G401 (cell line): ENCODE measurements around the gene HLTF. TPM values are rescaled to one million over a fixed set of nuclear protein-coding genes. Genes with fewer than 3 reads are reported as not detected.
"Not testable (repeated sequence)": the region's sequence is repeated elsewhere in the genome, so short reads cannot be mapped to it uniquely, and the experiment has no call there.

Experiments used
- DNase-seq: peaks from one replicate; pipeline ENCODE4 v3.0.0-alpha.2; 2015; ENCODE audit warnings: low spot score
- in situ Hi-C: cut with HindIII; loops from 2 replicates; pipeline ENCODE4 v1.10.0; 2016; ENCODE audit warnings: low sequenced_read_pairs, mixed read lengths
- total RNA-seq: library from RNA; depleted of rRNA; stranded (reverse); fragments of >200 nt; shearing (Covaris generic); gene quantifications from 2 replicates; pipeline ENCODE4 v1.2.3, GENCODE V29; 2014; rRNA removed

HLTF gene
- total RNA-seq, 1 experiment from 2014 or later, result 81.1 TPM

DNA sequence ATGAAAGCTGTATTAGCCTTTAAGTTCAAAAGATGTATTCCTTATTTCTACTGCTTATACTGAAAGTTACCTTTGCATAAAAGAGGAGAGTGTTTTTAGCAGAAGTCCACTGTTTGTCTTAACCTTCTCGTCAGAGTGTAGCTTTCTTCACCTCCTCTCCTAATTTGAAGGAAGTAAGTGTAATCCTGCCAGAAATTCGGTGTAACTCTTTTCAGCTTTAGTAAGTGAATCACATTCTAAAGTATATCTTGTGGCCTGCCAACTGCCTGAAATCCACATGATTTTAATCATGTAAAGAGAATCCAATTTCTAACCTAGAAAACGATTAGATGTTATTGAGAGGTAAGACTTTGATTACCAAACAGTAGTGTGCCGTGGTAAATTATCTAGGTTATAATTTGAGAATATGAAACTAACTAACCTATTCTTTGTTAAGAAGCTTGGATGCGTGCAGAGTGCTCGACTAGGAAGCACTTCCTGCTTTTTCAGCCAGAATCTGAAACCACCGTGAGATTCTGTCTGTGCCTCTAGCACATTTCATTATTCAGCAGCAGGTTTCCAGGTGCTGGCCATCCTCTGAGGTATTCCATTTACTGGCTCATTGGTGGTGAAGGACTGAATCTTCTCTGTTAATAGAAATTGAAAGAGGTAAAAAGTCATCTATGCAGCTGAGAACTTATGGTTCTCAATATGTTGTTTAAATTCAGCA is 87.5 kb downstream of the HLTF start:
- no peak for DNase-seq
- in situ Hi-C loops, result no loop called here

DNA sequence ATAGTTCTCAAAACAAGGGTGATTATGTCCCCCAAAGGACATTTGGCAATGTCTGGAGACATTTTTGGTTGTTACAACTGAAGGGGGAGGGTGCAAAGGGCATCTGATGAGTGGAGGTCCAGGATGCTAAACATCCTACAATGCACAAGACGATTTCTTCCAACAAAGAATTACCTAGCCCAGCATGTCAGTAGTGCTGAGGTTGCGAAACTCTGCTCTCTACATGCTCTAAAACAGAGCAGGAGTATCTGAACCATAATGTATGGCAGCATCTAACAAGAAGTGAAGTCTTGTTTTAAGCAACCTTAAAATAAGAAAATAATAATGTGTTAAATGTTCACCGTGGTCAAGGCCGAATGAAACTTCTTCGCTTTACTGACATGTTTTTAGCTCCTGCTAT is 88.0 kb downstream of the HLTF start:
- no peak for DNase-seq
- in situ Hi-C loops, result no loop called here

DNA sequence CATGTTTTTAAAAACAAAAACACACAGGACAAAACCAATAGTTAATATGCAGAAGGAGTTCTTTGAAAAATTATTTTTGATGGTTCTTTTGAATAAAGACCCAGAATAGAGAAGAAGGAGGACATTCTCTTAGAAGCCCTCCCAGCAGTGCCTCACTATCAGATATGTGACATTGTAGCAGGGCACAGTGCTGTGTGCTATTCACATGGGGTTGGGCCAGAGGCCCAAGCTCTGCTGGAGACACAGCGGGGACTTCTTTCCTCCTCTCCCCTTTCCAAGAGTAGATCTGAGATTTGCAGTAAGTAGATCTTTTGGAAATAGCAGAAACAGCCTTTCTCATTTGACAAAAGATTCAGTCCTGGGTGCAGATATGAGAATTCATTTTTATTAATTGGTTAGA is 88.7 kb downstream of the HLTF start:
- no peak for DNase-seq

GRCh38 chr3:148992635-148993255 is 93.6 kb downstream of the HLTF start:
- in situ Hi-C loops, result no loop called here
- no peak for DNase-seq

More for the DNA sequence above, 88.7 kb downstream of the HLTF start:
- in situ Hi-C loops, result no loop called here

DNA sequence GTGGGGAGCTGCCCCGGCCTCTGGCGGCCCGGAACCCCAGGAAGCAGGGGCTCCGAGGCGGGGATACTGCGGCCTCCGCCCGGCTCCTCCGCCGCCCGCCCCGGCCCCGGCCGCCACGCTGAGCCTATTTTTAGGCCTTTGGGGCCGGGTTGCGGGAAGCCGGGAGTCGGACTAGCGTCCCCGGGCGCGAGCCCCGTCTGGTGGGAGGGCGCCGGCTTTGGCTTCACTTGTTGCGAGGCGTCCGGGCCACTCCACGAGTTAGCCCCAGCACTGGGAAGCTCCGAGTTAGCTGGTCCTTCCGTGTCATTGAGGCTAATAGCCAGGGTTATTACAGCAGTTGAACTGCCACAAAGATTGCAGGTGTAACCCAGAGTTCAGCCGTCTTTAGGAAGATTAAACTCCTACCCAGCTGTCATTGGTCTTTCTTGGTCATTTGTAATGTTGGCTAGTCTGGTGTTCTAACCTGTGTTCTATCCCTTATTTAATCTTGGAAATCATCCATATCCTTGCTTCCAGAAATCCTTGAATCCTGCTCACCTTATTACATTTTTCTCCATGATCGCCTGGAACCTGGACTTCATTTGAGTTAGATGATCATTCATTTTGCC is 94.2 kb downstream of the HLTF start:
- peak; percentile 44 for DNase-seq
- in situ Hi-C loops, result no loop called here

- in situ Hi-C loops, result no loop called here
Observed at GRCh38 chr3:148991219-148992026, 94.9 kb downstream of the HLTF start, which contains the start of gene GYG1. Gene GYG1, plus strand, starts transcription at chr3:148991540. Its CDS starts 101 bp downstream, at chr3:148991641.

GRCh38 chr3:148990236-148990635 is 96.1 kb downstream of the HLTF start:
- DNase-seq, result peak; percentile 16
- in situ Hi-C loops, result no loop called here

More at GRCh38 chr3:148991219-148992026, 94.9 kb downstream of the HLTF start, which contains the start of gene GYG1:
- DNase-seq, result peak; percentile 76

- DNase-seq, result not testable (repeated sequence)
Observed at GRCh38 chr3:148987551-148987950, 98.8 kb downstream of the HLTF start.

GRCh38 chr3:148981273-148981672 is 105.1 kb downstream of the HLTF start:
- in situ Hi-C loops, result no loop called here
- DNase-seq, result no peak

More at GRCh38 chr3:148987551-148987950, 98.8 kb downstream of the HLTF start:
- in situ Hi-C loops, result not testable (repeated sequence)

Other genes starting within 250 kb of the HLTF start
- gene CPA3, start 221.2 kb downstream of the HLTF start, total RNA-seq, result not detected in 2 replicates
- 120 and 135 TPM in 2 replicates for gene GYG1, start 95.0 kb downstream of the HLTF start, total RNA-seq
- 110 and 126 TPM in 2 replicates for gene HPS3, start 43.1 kb upstream of the HLTF start, total RNA-seq
- gene CP, start 135.3 kb upstream of the HLTF start, total RNA-seq, result 93.2 and 119 TPM in 2 replicates
- 13.4 and 36.7 TPM in 2 replicates for gene TM4SF18, start 247.1 kb upstream of the HLTF start, total RNA-seq